NCI-H2029 treated with DMSO at 0.1 percent for 48 hours (cell line): ENCODE results near the gene RCOR3.
"Not testable (repeated sequence)": the region's sequence is repeated elsewhere in the genome, so short reads cannot be mapped to it uniquely, and the experiment has no call there.

Experiments
- DNase-seq: peaks from one replicate; lab custom pipeline; 2025; lab: John Stamatoyannopoulos, UW

RCOR3 gene

GRCh38 chr1:211258756-211259637 lies at the start of gene RCOR3:
Gene RCOR3, plus strand, starts transcription at chr1:211259366. Its CDS starts 195 bp downstream, at chr1:211259561.
- peak; percentile 69 for DNase-seq

GRCh38 chr1:211210052-211210451 lies 49.1 kb upstream of the RCOR3 start:
- no peak for DNase-seq

GRCh38 chr1:211210965-211211364 lies 48.2 kb upstream of the RCOR3 start:
- no peak for DNase-seq

- no peak for DNase-seq
Observed at GRCh38 chr1:211213702-211214101, 45.5 kb upstream of the RCOR3 start.

- no peak for DNase-seq
Observed at GRCh38 chr1:211215577-211215976, 43.6 kb upstream of the RCOR3 start.

GRCh38 chr1:211217392-211217791 lies 41.8 kb upstream of the RCOR3 start:
- no peak for DNase-seq

GRCh38 chr1:211222469-211223234 lies 36.5 kb upstream of the RCOR3 start:
- not testable (repeated sequence) for DNase-seq

- not testable (repeated sequence) for DNase-seq
Observed at GRCh38 chr1:211228573-211229364, 30.4 kb upstream of the RCOR3 start.

GRCh38 chr1:211229365-211229759 lies 29.8 kb upstream of the RCOR3 start:
- DNase-seq = no peak

- DNase-seq = no peak
Observed at GRCh38 chr1:211231873-211232272, 27.3 kb upstream of the RCOR3 start.

- peak; percentile 30 for DNase-seq
Observed at GRCh38 chr1:211236633-211237320, 22.4 kb upstream of the RCOR3 start.

GRCh38 chr1:211237579-211237978 lies 21.6 kb upstream of the RCOR3 start:
- DNase-seq = no peak

- DNase-seq = not testable (repeated sequence)
Observed at GRCh38 chr1:211240567-211240966, 18.6 kb upstream of the RCOR3 start.

- no peak for DNase-seq
Observed at GRCh38 chr1:211241071-211241470, 18.1 kb upstream of the RCOR3 start.

- DNase-seq = not testable (repeated sequence)
Observed at GRCh38 chr1:211243639-211244038, 15.5 kb upstream of the RCOR3 start.

- not testable (repeated sequence) for DNase-seq
Observed at GRCh38 chr1:211246583-211246982, 12.6 kb upstream of the RCOR3 start.

GRCh38 chr1:211247921-211248320 lies 11.2 kb upstream of the RCOR3 start:
- DNase-seq = no peak

- DNase-seq = not testable (repeated sequence)
Observed at GRCh38 chr1:211249611-211250010, 9.6 kb upstream of the RCOR3 start.

GRCh38 chr1:211257826-211258225 lies 1.3 kb upstream of the RCOR3 start:
- no peak for DNase-seq

GRCh38 chr1:211258310-211258755 lies 833 bp upstream of the RCOR3 start:
- DNase-seq = peak; percentile 58

- DNase-seq = no peak
Observed at GRCh38 chr1:211259638-211260126, 516 bp downstream of the RCOR3 start.
